Chondrocyte (in vitro differentiated cells): ENCODE results near the gene NEK6. TPM values are rescaled to one million over a fixed set of nuclear protein-coding genes. Genes with fewer than 3 reads are reported as not detected.

Source experiments
- DNase-seq: peaks from one replicate; pipeline ENCODE4 v3.0.0; 2021; ENCODE audit warnings: mixed read lengths, low spot score
- H3K27ac Mint-ChIP-seq: one replicate; pipeline ENCODE4 v1.8.0; 2021; ENCODE audit warnings: mild to moderate bottlenecking, moderate library complexity, mixed read lengths; ENCODE audit not compliant: unreplicated experiment
- H3K27me3 Mint-ChIP-seq: 2 replicates; pipeline ENCODE4 v1.8.0; 2021; ENCODE audit warnings: low read depth, mixed read lengths
- H3K36me3 Mint-ChIP-seq: 2 replicates; pipeline ENCODE4 v1.8.0; 2021; ENCODE audit warnings: low read depth, mixed read lengths
- H3K4me1 Mint-ChIP-seq: 2 replicates; pipeline ENCODE4 v1.8.0; 2021; ENCODE audit warnings: low read depth, mild to moderate bottlenecking, mixed read lengths
- H3K4me3 Mint-ChIP-seq: one replicate; pipeline ENCODE4 v1.8.0; 2021; ENCODE audit warnings: mild to moderate bottlenecking, moderate library complexity, mixed read lengths; ENCODE audit not compliant: unreplicated experiment
- H3K9me3 Mint-ChIP-seq: 2 replicates; pipeline ENCODE4 v1.8.0; 2021; ENCODE audit warnings: low read depth, mixed read lengths
- CTCF ChIP-seq: fragments of 200-600 bp; sonication (generic); IDR thresholded peaks from 2 replicates; pipeline ENCODE4 v1.5.0; 2021; ENCODE audit warnings: antibody characterized with exemption, mild to moderate bottlenecking, moderate library complexity
- total RNA-seq: library from RNA; stranded (reverse); gene quantifications from 3 replicates; pipeline ENCODE4 v1.2.1, GENCODE V29; 2021

Gene NEK6
- total RNA-seq, 1 donor from 2014 or later = 110 TPM

- no peak overlapping the region for H3K4me3 Mint-ChIP-seq
- H3K27me3 Mint-ChIP-seq = no peaks in the 10 kb centered on the region
- DNase-seq = no peak
- no peak for TF ChIP-seq CTCF
- peaks cover 4% of the 10 kb centered on the region for H3K9me3 Mint-ChIP-seq
- no peaks in the 10 kb centered on the region for H3K4me1 Mint-ChIP-seq
- peak overlapping the region; percentile 6 for H3K27ac Mint-ChIP-seq
- H3K36me3 Mint-ChIP-seq = peaks cover 49% of the 10 kb centered on the region
Observed at GRCh38 chr9:124332361-124333202, 74.8 kb downstream of the NEK6 start.

GRCh38 chr9:124333203-124333579, 75.4 kb downstream of the NEK6 start:
- DNase-seq = no peak
- Mint-ChIP-seq H3K27me3 (no peaks in the 10 kb centered on the region), H3K27ac (no peak overlapping the region), H3K9me3 (peaks cover 4% of the 10 kb centered on the region), H3K4me1 (no peaks in the 10 kb centered on the region), H3K4me3 (no peak overlapping the region), H3K36me3 (peaks cover 51% of the 10 kb centered on the region)
- no peak for TF ChIP-seq CTCF

- Mint-ChIP-seq H3K36me3 (peaks cover 50% of the 10 kb centered on the region), H3K9me3 (peaks cover 4% of the 10 kb centered on the region), H3K4me1 (no peaks in the 10 kb centered on the region), H3K27me3 (no peaks in the 10 kb centered on the region), H3K4me3 (no peak overlapping the region), H3K27ac (no peak overlapping the region)
- no peak for DNase-seq
- TF ChIP-seq CTCF = no peak
Observed at GRCh38 chr9:124334568-124335319, 77.0 kb downstream of the NEK6 start.

- H3K27me3 Mint-ChIP-seq = no peaks in the 10 kb centered on the region
- no peak for DNase-seq
- H3K36me3 Mint-ChIP-seq = peaks cover 45% of the 10 kb centered on the region
- no peak for TF ChIP-seq CTCF
- H3K9me3 Mint-ChIP-seq = peaks cover 4% of the 10 kb centered on the region
- H3K4me3 Mint-ChIP-seq = no peak overlapping the region
- no peaks in the 10 kb centered on the region for H3K4me1 Mint-ChIP-seq
- peak overlapping the region; percentile 54 for H3K27ac Mint-ChIP-seq
Observed at GRCh38 chr9:124335320-124335707, 77.6 kb downstream of the NEK6 start.

GRCh38 chr9:124337562-124337961, 79.8 kb downstream of the NEK6 start:
- H3K9me3 Mint-ChIP-seq = peaks cover 4% of the 10 kb centered on the region
- no peak for TF ChIP-seq CTCF
- no peak for DNase-seq

More at GRCh38 chr9:124337562-124337961, 79.8 kb downstream of the NEK6 start:
- Mint-ChIP-seq H3K27me3 (no peaks in the 10 kb centered on the region), H3K27ac (no peak overlapping the region), H3K4me1 (peaks cover 17% of the 10 kb centered on the region), H3K36me3 (peaks cover 43% of the 10 kb centered on the region), H3K4me3 (no peak overlapping the region)
